Measurements from ENCODE around the gene KRT71. TPM values are rescaled to one million over a fixed set of nuclear protein-coding genes. Genes with fewer than 3 reads are reported as not detected.

KRT71 gene
- total RNA-seq, 1 experiment from 2014 or later, result not detected

DNA sequence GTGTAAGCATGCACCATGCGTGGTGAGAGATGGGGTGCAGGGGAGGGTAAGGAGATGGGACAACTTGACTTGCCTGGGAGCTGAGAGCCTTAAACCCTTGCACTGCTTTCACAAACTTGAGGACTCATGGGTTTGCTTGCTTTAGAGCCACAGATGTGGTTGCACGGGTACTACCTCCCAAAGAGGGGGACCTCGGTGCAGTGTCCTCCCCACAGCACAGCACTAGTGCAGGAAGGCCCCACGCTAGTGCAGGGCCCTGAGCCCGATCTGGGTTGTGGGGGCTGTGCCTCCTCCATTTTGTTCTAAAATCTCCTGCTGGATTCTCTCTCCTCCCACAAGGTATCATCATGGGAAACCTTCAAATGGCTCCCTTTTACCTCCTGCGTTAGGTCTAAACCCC is 37.1 kb upstream of the KRT71 start:
- Histone ChIP-seq H3K4me3 (ENCODE audit: low read length) (no peak overlapping the region), H3F3A (ENCODE audit: low read length, unreplicated experiment) (no peaks in the 10 kb centered on the region), H2AFZ (ENCODE audit: low read length) (no peak overlapping the region), H3K4me2 (ENCODE audit: low read length) (no peak overlapping the region), H3K27ac (ENCODE audit: low read length) (no peak overlapping the region), H3K9me2 (replicated peaks; ENCODE audit: low read length) (no peaks in the 10 kb centered on the region), H3K4me1 (ENCODE audit: insufficient read depth, low read length) (no peaks in the 10 kb centered on the region), H3K36me3 (ENCODE audit: low read depth, low read length) (no peaks in the 10 kb centered on the region), H4K20me1 (ENCODE audit: low read length) (no peaks in the 10 kb centered on the region), H3K79me2 (ENCODE audit: low read length) (no peaks in the 10 kb centered on the region), H3K27me3 (ENCODE audit: low read length) (no peaks in the 10 kb centered on the region), H3K9ac (ENCODE audit: low read length) (no peak overlapping the region), H3K9me3 (ENCODE audit: low read length) (no peaks in the 10 kb centered on the region)
- CTCF ChIA-PET, result no interaction called here
- DNase-seq (no peak), ATAC-seq (no peak)
- intact Hi-C loops (cut with micrococcal nuclease), result no loop called here
- POLR2A ChIA-PET (ENCODE audit: unreplicated experiment), result no interaction called here
- no TSS peak for BruUV-seq (replicated peaks)
- no peak for TF ChIP-seq EZH2phosphoT487 (IDR thresholded peaks at IDR 0.05; ENCODE audit: borderline replicate concordance, low read length)
- no peak for TF ChIP-seq CTCF (conservative IDR thresholded peaks at IDR 0.05; ENCODE audit: low read depth, low read length)
- TF ChIP-seq EZH2 (IDR thresholded peaks at IDR 0.05; ENCODE audit: low read length, unreplicated experiment), result no peak

DNA sequence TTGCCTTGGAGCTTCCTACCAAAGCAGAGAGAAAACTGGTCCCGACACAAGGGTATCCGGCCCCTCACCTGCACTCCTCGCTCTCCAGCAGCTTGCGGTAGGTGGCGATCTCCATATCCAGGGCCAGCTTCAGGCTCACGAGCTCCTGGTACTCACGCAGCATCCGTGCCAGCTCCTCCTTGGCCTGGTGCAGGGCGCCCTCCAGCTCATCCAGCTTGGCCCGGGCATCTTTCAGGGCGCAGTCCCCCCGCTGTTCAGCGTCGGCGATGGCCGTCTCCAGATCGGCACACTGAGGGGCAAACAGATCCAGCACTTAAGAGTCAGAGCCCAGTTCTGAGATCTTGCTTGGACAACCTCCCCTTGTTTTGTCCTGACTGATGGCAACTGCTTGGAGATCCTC is 34.6 kb upstream of the KRT71 start:
- ChIA-PET POLR2A (ENCODE audit: unreplicated experiment) (no interaction called here), CTCF (no interaction called here)
- no peak overlapping the region for H3K4me2 ChIP-seq (ENCODE audit: low read length)
- no peak overlapping the region for H3K4me3 ChIP-seq (ENCODE audit: low read length)
- H2AFZ ChIP-seq (ENCODE audit: low read length), result no peak overlapping the region
- H3K9ac ChIP-seq (ENCODE audit: low read length), result no peak overlapping the region
- H3K4me1 ChIP-seq (ENCODE audit: insufficient read depth, low read length), result no peaks in the 10 kb centered on the region; the same call in 1 of the 2 replicates
- no peaks in the 10 kb centered on the region for H4K20me1 ChIP-seq (ENCODE audit: low read length)
- TF ChIP-seq CTCF (conservative IDR thresholded peaks at IDR 0.05; ENCODE audit: low read depth, low read length) (no peak), EZH2 (IDR thresholded peaks at IDR 0.05; ENCODE audit: low read length, unreplicated experiment) (no peak), EZH2phosphoT487 (IDR thresholded peaks at IDR 0.05; ENCODE audit: borderline replicate concordance, low read length) (no peak)
- no peak for ATAC-seq
- no peaks in the 10 kb centered on the region for H3F3A ChIP-seq (ENCODE audit: low read length, unreplicated experiment)
- no peaks in the 10 kb centered on the region for H3K27me3 ChIP-seq (ENCODE audit: low read length)
- intact Hi-C loops (cut with micrococcal nuclease), result loop anchor here (10.0 kb wide), 1 partner anchor 397 kb away; no protein-coding TSS in a partner anchor
- DNase-seq, result no peak
- H3K36me3 ChIP-seq (ENCODE audit: low read depth, low read length), result no peaks in the 10 kb centered on the region
- no peak overlapping the region for H3K27ac ChIP-seq (ENCODE audit: low read length)
- no peaks in the 10 kb centered on the region for H3K9me2 ChIP-seq (replicated peaks; ENCODE audit: low read length)
- no TSS peak for BruUV-seq (replicated peaks)
- no peaks in the 10 kb centered on the region for H3K79me2 ChIP-seq (ENCODE audit: low read length)
- no peaks in the 10 kb centered on the region for H3K9me3 ChIP-seq (ENCODE audit: low read length)

DNA sequence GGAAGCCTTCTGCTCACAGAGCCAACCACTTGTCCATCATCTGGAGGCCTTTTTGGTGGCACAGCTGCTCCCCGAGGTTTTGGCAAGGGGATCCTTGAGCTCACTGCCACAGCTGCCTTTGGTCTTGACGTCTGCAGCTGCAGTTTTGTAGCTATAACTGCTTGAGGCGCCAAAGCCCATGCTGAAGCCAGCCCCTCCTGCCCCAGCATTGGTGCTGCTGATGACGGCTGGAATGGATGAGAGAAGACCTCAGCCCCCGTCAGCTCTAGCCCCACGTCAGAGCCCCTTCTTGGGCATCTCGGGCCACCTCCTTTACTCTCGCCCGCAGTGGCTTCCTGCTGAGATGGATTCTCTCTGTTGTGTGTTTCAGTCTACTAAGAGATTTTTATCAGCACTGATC is 33.0 kb upstream of the KRT71 start:
- no peak overlapping the region for H3K4me2 ChIP-seq (ENCODE audit: low read length)
- no peak for DNase-seq
- no peaks in the 10 kb centered on the region for H3K27me3 ChIP-seq (ENCODE audit: low read length)
- no peak overlapping the region for H3K27ac ChIP-seq (ENCODE audit: low read length)
- POLR2A ChIA-PET (ENCODE audit: unreplicated experiment), result no interaction called here
- H3K9me3 ChIP-seq (ENCODE audit: low read length), result no peaks in the 10 kb centered on the region
- intact Hi-C loops (cut with micrococcal nuclease), result loop anchor here (10.0 kb wide), 1 partner anchor 399 kb away; no protein-coding TSS in a partner anchor
- H3K79me2 ChIP-seq (ENCODE audit: low read length), result no peaks in the 10 kb centered on the region
- no peaks in the 10 kb centered on the region for H4K20me1 ChIP-seq (ENCODE audit: low read length)
- no peak overlapping the region for H3K9ac ChIP-seq (ENCODE audit: low read length)
- H3F3A ChIP-seq (ENCODE audit: low read length, unreplicated experiment), result no peaks in the 10 kb centered on the region
- no TSS peak for BruUV-seq (replicated peaks)
- no peak overlapping the region for H2AFZ ChIP-seq (ENCODE audit: low read length)
- no peak overlapping the region for H3K4me3 ChIP-seq (ENCODE audit: low read length)
- H3K9me2 ChIP-seq (replicated peaks; ENCODE audit: low read length), result no peaks in the 10 kb centered on the region
- H3K4me1 ChIP-seq (ENCODE audit: insufficient read depth, low read length), result peaks cover 8% of the 10 kb centered on the region; the same call in 1 of the 2 replicates
- TF ChIP-seq EZH2 (IDR thresholded peaks at IDR 0.05; ENCODE audit: low read length, unreplicated experiment) (no peak), EZH2phosphoT487 (IDR thresholded peaks at IDR 0.05; ENCODE audit: borderline replicate concordance, low read length) (no peak), CTCF (conservative IDR thresholded peaks at IDR 0.05; ENCODE audit: low read depth, low read length) (no peak)
- no peak for ATAC-seq
- CTCF ChIA-PET, result no interaction called here
- no peaks in the 10 kb centered on the region for H3K36me3 ChIP-seq (ENCODE audit: low read depth, low read length)
